GM12873 (cell line): ENCODE results near the gene C11orf86.

Experiments
- CTCF ChIP-seq: IDR thresholded peaks from 2 replicates; pipeline ENCODE4 v1.5.1; 2012; ENCODE audit warnings: low read depth, mild to moderate bottlenecking, moderate library complexity, low read length, control low read depth; ENCODE audit not compliant: insufficient read depth; ENCODE audit errors: missing control alignments

C11orf86 gene

GRCh38 chr11:67002297-67002913 is 27.3 kb downstream of the C11orf86 start:
- TF ChIP-seq CTCF: no peak

DNA sequence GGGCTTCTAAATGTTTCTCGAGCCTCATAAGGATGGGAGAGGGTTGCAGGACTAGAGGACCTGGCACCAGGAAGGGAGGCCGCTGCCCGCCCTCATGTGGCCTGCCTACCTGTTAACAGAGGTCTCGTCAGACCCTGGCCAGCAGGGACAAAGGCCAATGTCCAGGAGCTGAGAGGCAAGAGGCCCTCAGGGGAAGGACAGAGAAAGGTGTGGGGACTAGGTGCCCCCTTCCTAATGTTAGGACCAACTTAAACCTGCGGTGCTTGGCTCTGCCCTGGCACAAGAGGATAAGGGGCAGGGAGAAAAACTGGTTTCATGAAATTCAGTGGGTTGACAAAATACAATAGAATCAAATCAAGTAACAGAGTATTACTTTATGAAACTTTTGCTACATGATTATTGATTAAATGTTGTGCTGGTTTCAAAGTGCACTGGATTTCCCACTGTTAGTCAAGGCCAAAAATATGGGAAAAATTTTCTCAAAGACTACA is 27.9 kb downstream of the C11orf86 start:
- no peak for TF ChIP-seq CTCF

DNA sequence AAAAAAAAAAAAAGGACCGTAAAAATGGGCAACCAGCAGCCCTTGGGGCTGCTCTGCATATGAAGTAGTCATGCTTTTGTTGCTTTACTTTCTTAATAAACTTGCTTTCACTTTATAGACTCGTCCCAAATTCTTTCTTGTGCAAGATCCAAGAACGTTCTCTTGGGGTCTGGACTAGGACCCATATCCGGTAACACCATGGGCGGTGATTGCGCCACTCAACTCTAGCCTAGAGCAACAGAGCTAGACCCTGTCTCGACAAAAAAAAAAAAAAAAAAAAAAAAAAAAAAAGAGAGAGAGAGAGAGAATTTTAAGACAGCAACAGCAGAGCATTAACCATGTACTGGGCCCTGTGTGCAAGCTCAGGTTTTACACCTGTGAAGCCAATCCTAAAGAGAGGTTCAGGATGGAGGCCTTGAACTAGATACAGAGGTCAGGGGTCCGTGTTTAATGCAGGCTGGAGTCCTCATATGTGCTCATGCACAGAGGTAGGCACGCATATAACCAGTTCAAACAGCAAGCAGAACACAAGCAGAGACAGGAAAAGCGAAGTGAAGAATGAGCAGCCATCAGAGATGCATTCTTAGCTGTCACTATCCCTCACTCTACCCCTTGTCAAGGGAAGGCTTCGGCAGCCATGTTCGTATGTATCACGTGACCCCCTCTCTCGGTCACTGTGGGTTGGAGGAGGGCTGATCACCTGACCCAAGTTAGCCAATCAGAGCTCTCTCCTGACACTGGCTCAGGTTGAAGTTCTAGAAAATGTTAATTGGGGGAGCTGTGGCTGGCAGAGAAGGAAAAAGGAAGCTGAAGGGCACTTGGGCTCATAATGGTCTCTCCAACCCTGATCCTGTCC is 31.2 kb downstream of the C11orf86 start:
- no peak for TF ChIP-seq CTCF

DNA sequence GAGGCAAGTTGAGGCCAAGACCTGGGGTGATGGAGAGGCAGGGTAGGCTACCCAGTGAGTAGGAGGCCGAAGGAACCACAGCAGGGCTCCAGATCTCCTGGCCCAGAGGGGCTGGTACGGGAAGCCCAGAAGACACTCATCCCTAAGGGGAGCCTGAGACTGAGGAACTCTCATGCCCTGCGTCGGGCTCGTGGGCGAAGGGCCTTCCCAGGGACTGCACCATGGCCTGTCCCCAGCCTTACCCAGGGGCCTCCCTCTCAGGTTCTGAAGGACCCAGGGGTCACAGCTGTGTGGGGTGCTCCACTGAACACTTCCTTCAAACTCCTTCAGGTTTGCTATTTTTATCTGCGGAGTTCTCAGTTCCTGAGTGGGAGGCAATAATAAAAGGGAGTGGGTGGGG is 32.0 kb downstream of the C11orf86 start:
- TF ChIP-seq CTCF: no peak

- no peak for TF ChIP-seq CTCF
Measured at GRCh38 chr11:67010296-67010905, 35.3 kb downstream of the C11orf86 start.

- TF ChIP-seq CTCF: no peak
Measured at GRCh38 chr11:67013511-67014045, 38.5 kb downstream of the C11orf86 start.

DNA sequence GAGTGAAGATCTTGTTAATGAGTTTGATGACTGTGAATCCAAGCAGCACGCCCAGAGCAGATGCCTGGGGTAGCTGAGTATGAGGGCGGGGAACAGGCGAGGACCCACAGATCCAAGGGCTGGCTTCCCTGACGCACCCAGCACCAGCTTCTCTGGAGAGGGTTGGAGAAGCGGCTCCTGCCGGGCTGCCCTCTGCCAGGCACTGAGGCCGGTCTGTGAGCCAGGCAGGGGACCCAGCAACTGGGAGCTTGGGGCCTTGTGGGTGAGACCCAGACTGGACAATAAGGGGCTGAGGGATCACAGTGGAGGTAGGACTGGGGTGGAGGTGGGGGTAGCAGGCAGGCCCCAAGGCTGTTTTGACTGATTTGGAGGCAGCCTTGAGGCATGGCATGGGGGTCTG is 39.2 kb downstream of the C11orf86 start:
- TF ChIP-seq CTCF: no peak
